AG10803 (cell line): ENCODE measurements around the gene SPATA20.

Experiments used
- DNase-seq: peaks from one replicate; pipeline ENCODE4 v3.0.0; 2010; ENCODE audit warnings: low read depth
- H3K4me3 ChIP-seq: 2 replicates; pipeline ENCODE4 v1.5.1; 2011; ENCODE audit warnings: mild to moderate bottlenecking, low read length, control low read depth
- CTCF ChIP-seq: conservative IDR thresholded peaks from 2 replicates; pipeline ENCODE4 v1.5.1; 2011; ENCODE audit warnings: mild to moderate bottlenecking, low read length, control low read depth, inconsistent platforms

The SPATA20 gene

GRCh38 chr17:50551884-50552283, 4.9 kb downstream of the SPATA20 start:
- no peak for TF ChIP-seq CTCF
- DNase-seq, result no peak
- no peak overlapping the region for H3K4me3 ChIP-seq

GRCh38 chr17:50554201-50554600, 7.2 kb downstream of the SPATA20 start:
- TF ChIP-seq CTCF, result no peak
- DNase-seq, result no peak
- no peak overlapping the region for H3K4me3 ChIP-seq

- no peak for DNase-seq
- H3K4me3 ChIP-seq, result no peak overlapping the region
- no peak for TF ChIP-seq CTCF
Observed at GRCh38 chr17:50556803-50557202, 9.8 kb downstream of the SPATA20 start.

GRCh38 chr17:50557630-50558029, 10.7 kb downstream of the SPATA20 start:
- H3K4me3 ChIP-seq, result no peak overlapping the region
- TF ChIP-seq CTCF, result no peak
- no peak for DNase-seq

- no peak overlapping the region for H3K4me3 ChIP-seq
- no peak for DNase-seq
- TF ChIP-seq CTCF, result no peak
Observed at GRCh38 chr17:50558091-50558490, 11.1 kb downstream of the SPATA20 start.

- DNase-seq, result no peak
- TF ChIP-seq CTCF, result no peak
- H3K4me3 ChIP-seq, result no peak overlapping the region
Observed at GRCh38 chr17:50558581-50558940, 11.6 kb downstream of the SPATA20 start.

GRCh38 chr17:50558941-50559614, 12.1 kb downstream of the SPATA20 start:
- DNase-seq, result no peak
- H3K4me3 ChIP-seq, result peak overlapping the region; percentile 54
- TF ChIP-seq CTCF, result no peak
